CD4-positive, alpha-beta T cell treated with Interleukin-15 for 4 hours (primary cell): Measurements from ENCODE around the gene DNAH9.

Experiments used
- DNase-seq: peaks from one replicate; pipeline ENCODE4 v3.0.0-alpha.2; 2020; ENCODE audit warnings: low spot score

DNAH9 gene

GRCh38 chr17:11601661-11602060 is 3.4 kb downstream of the DNAH9 start:
- DNase-seq = no peak

GRCh38 chr17:11608396-11608795 is 10.1 kb downstream of the DNAH9 start:
- DNase-seq = no peak

GRCh38 chr17:11610999-11611566 is 12.8 kb downstream of the DNAH9 start:
- no peak for DNase-seq

GRCh38 chr17:11612956-11613355 is 14.7 kb downstream of the DNAH9 start:
- DNase-seq = no peak

GRCh38 chr17:11618861-11619566 is 20.7 kb downstream of the DNAH9 start:
- no peak for DNase-seq

DNA sequence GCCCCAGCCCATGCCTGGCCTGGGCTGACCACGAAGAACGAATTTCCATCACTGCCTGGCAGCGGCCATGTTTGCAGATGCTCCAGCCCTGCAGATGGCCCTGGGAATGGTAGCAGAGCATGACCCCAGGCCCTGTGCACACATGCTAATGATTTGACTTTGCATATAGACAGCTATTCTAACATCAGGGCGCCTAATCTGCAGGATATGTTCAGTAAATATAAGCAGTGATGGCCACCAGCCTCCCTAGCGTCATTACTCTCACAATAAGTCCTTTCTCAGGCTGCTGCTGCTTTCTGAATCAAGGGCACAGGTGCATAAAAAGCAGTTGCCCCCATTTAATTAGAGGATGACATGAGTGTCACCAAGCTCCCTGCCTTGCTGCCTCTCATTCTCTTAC is 24.2 kb downstream of the DNAH9 start:
- DNase-seq = no peak

GRCh38 chr17:11624976-11625375 is 26.7 kb downstream of the DNAH9 start:
- no peak for DNase-seq

GRCh38 chr17:11625878-11626277 is 27.6 kb downstream of the DNAH9 start:
- no peak for DNase-seq

- DNase-seq = no peak
Observed at GRCh38 chr17:11627301-11627940, 29.2 kb downstream of the DNAH9 start.

DNA sequence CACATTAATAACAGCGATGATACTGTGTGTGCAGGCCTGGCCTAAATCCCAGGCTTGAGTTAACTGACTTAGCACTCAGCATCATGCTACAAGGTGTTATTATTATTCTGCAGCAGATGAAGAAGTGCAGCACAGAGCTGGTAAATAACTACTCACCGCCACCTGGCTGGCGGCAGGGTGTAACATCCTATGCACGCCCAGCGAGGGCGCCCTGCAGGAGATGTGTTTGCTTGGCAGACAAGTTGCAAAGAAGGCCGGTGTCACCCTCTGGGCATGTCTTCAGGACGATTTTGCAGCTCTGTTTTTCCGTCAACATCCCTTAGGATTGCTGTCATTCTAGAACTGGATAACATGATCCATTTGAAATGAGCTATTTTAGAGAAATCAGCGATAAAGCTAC is 30.1 kb downstream of the DNAH9 start:
- DNase-seq = no peak

DNA sequence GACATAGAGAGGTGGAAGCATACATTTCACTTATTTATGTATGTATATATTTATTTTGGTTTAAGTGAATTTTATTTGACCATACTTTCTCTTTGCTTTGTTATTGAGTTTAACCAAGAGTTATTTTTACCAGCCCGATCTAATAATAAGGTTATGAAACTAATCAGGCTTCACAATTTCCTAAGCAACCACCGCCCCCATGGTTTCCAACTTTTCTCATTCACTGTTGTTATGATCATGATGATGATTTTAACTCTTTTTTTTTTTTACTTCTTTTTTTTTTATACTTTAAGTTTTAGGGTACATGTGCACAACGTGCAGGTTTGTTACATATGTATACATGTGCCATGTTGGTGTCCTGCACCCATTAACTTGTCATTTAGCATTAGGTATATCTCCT is 30.6 kb downstream of the DNAH9 start:
- no peak for DNase-seq

DNA sequence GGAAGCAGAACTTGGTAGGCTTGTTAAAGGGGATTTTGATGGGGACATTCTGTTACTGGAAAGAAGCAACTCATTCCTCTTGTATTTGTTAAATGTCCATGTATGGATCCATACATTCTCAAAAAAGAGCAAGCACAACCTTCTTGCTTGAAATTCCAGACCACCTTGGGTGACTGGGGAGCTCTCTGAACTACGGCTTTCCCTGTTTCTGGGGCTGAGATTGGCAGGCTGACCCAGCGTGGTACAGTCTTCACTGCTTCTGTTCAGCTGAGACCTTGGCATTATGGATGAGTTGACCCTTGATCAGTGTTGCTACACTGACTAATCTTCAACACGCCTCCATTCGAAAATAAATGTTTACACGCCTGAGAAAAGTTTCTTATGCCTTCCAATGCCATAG is 38.5 kb downstream of the DNAH9 start:
- no peak for DNase-seq

DNA sequence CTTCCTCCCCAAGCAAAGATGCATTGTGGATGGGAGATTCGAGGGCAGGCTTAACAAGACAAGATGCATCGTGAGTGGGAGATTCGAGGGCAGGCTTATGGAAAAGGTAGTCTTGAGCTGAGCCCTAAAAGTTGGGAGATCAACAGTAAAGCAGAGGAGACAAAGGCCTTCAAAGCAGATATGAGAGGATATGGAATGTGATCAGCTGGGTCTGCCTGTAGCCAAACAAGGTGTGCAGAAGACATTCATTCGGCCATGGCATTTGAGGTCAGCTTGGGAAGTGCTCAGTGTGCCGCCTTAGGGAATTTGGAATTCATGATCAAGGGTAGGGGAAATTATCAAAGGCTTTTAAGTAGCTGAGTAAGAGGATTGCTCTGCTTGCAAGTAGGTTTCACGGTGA is 39.5 kb downstream of the DNAH9 start:
- no peak for DNase-seq

DNA sequence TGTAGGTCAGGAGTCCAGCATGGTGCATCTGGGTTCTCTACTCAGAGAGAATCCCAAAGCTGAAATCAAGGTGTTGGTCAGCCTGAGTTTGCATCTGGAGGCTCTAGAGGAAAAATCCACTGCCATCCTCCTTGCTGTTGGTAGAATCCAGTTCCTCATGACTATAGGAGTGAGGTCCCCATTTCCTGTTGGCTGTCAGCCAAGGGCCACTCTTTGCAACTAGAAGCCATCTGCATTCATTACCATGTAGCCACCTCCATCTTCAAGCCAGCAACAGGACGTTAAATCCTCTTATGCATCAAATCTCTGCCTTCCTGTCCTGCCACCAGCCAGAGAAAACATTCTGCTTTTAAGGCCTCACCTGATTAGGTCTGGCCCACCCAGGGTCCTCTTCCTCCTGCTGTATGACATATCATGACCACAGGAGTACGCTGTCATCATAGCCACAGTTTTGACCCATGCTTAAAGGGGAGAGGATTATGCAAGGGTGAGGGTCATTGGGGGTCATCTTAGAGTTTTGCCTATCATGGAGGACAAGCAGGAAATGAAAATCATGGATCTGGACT is 40.5 kb downstream of the DNAH9 start:
- no peak for DNase-seq

DNA sequence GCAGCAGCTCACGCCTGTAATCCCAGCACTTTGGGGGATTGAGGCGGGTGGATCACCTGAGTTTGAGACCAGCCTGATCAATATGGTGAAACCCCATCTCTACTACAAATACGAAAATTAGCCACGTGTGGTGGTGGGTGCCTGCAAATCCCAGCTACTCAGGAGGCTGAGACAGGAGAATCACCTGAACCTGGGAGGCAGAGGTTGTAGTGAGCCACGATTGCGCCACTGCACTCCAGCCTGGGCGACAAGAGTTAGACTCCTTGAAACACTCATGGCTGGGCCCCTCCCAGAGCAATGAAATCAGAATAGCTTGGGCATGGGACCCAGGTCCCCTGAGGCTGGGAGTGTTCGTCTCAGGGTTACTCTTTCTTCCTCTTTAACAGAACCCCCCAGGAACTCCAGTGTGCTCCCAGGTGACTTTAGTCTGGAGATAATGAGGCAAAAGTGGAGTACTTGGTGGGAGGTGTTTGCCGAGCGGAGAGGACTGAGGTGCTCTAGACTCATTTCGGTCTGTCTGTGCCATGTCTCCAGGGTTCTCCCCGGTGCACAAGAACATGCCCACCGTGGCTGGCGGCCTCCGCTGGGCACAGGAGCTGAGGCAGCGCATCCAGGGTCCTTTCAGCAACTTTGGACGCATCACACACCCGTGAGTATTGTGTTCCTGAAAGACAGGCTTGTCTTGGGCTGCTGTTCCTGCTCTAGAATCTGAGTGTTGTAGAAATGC is 41.6 kb downstream of the DNAH9 start:
- DNase-seq = no peak

- no peak for DNase-seq
Observed at GRCh38 chr17:11640463-11640814, 42.2 kb downstream of the DNAH9 start.

- no peak for DNase-seq
Observed at GRCh38 chr17:11641521-11642275, 43.4 kb downstream of the DNAH9 start.

GRCh38 chr17:11642655-11643054 is 44.4 kb downstream of the DNAH9 start:
- no peak for DNase-seq

- no peak for DNase-seq
Observed at GRCh38 chr17:11643851-11644250, 45.6 kb downstream of the DNAH9 start.

GRCh38 chr17:11644265-11645212 is 46.3 kb downstream of the DNAH9 start:
- DNase-seq = peak; percentile 14

DNA sequence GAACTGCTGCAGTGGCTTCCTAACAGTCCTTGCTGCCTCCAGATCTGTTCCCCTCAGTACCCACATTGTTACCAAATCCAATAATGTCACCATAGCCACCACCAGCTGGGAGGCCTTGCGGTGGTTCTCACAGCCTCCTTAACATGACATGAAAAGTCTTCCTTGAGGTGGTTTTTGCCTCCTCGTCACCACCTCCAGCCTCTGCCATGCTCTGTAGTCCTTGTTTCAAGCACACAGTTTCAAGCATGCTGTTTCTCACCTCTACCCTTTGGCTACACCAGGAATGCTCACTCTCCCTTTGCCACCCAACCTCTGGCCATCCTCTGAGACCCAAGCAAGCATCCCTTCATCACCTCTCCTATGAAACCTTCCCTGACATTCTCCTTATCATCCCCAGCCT is 47.2 kb downstream of the DNAH9 start:
- DNase-seq = no peak
